ENCODE data around the gene EML6.
"Not testable (repeated sequence)": the region's sequence is repeated elsewhere in the genome, so short reads cannot be mapped to it uniquely, and the experiment has no call there.

EML6 gene

GRCh38 chr2:54803783-54804751 is 80.6 kb downstream of the EML6 start:
- peak; percentile 12 for DNase-seq (ENCODE audit: low spot score)

GRCh38 chr2:54805255-54805654 is 81.8 kb downstream of the EML6 start:
- no peak for DNase-seq (ENCODE audit: low spot score)

GRCh38 chr2:54806975-54807374 is 83.5 kb downstream of the EML6 start:
- no peak for DNase-seq (ENCODE audit: low spot score)

- DNase-seq (ENCODE audit: low spot score): peak; percentile 34
Measured at GRCh38 chr2:54808661-54809060, 85.2 kb downstream of the EML6 start.

GRCh38 chr2:54809819-54810218 is 86.4 kb downstream of the EML6 start:
- DNase-seq (ENCODE audit: low spot score): peak; percentile 38

GRCh38 chr2:54810246-54810645 is 86.8 kb downstream of the EML6 start:
- DNase-seq (ENCODE audit: low spot score): no peak

GRCh38 chr2:54813584-54813983 is 90.1 kb downstream of the EML6 start:
- no peak for DNase-seq (ENCODE audit: low spot score)

GRCh38 chr2:54814389-54815147 is 91.1 kb downstream of the EML6 start:
- no peak for DNase-seq (ENCODE audit: low spot score)

- DNase-seq (ENCODE audit: low spot score): no peak
Measured at GRCh38 chr2:54815148-54815539, 91.7 kb downstream of the EML6 start.

- DNase-seq (ENCODE audit: low spot score): no peak
Measured at GRCh38 chr2:54818226-54818625, 94.8 kb downstream of the EML6 start.

- no peak for DNase-seq (ENCODE audit: low spot score)
Measured at GRCh38 chr2:54820558-54820957, 97.1 kb downstream of the EML6 start.

GRCh38 chr2:54824567-54824966 is 101.1 kb downstream of the EML6 start:
- no peak for DNase-seq (ENCODE audit: low spot score)

GRCh38 chr2:54830546-54830945 is 107.1 kb downstream of the EML6 start:
- no peak for DNase-seq (ENCODE audit: low spot score)

- DNase-seq (ENCODE audit: low spot score): no peak
Measured at GRCh38 chr2:54831480-54831879, 108.0 kb downstream of the EML6 start.

- DNase-seq (ENCODE audit: low spot score): no peak
Measured at GRCh38 chr2:54834721-54835120, 111.3 kb downstream of the EML6 start.

GRCh38 chr2:54836477-54836876 is 113.0 kb downstream of the EML6 start:
- DNase-seq (ENCODE audit: low spot score): no peak

GRCh38 chr2:54838585-54839035 is 115.1 kb downstream of the EML6 start:
- DNase-seq (ENCODE audit: low spot score): peak; percentile 84

- DNase-seq (ENCODE audit: low spot score): no peak
Measured at GRCh38 chr2:54839461-54840255, 116.2 kb downstream of the EML6 start.

- no peak for DNase-seq (ENCODE audit: low spot score)
Measured at GRCh38 chr2:54840559-54841468, 117.4 kb downstream of the EML6 start.

GRCh38 chr2:54841500-54841899 is 118.0 kb downstream of the EML6 start:
- not testable (repeated sequence) for DNase-seq (ENCODE audit: low spot score)

- DNase-seq (ENCODE audit: low spot score): no peak
Measured at GRCh38 chr2:54845094-54845493, 121.6 kb downstream of the EML6 start.

All from AG20443 (cell line).